GM12801 (cell line): Measurements from ENCODE around the gene GRID1.

ENCODE experiments used
- CTCF ChIP-seq: IDR thresholded peaks from one replicate; pipeline ENCODE4 v1.5.1; 2011; ENCODE audit warnings: control low read depth; ENCODE audit not compliant: insufficient read length; ENCODE audit errors: extremely low read depth

The GRID1 gene

GRCh38 chr10:86366902-86367151, 232 bp upstream of the GRID1 start:
- no peak for TF ChIP-seq CTCF

- TF ChIP-seq CTCF, result no peak
These were observed 1.1 kb downstream of the GRID1 start for GRCh38 chr10:86365346-86366032.

DNA sequence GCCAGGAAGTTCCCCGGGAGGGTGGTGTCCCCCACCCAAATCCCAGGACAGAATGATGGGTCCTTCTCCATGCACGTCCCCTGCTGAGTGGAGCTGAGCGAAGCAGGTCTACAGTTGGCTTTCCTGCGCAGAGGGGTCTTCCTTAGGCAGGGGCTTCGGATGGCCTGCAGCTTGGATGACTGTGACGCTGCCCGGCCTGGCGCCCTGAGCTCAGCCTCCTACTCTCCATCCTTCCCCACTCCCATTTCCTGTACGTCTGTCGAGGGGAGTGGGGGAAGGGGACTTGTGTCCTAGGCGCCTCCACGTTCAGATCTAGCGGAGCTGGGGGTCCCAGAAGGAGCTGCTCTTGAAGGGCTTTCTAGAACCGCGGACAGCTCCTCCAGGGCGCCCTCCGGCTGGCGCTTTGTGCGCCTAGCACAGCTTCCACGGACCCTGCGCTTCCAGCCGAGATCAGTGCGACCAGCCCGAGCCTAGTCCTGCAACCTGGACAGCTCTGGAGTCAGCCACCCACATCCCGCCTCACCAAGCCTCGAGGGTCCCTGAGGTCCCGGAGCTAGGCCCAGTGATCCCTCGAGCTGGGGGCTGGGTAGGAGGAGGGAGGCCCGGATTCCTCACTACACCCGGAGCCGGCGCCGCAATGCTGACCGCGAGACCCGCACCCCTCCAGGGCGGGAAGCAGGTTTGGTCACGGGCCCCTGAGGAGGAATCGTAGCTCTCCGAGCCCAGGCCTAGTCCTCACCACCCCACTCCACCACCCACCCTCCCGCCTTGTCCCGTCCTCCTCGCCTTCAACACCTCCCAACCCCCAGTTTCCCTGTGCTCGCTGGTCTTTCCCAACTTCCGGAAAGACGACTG, 1.9 kb downstream of the GRID1 start:
- no peak for TF ChIP-seq CTCF

- TF ChIP-seq CTCF, result no peak
These were observed 2.6 kb downstream of the GRID1 start for GRCh38 chr10:86363833-86364490.

GRCh38 chr10:86363184-86363832, 3.3 kb downstream of the GRID1 start:
- TF ChIP-seq CTCF, result no peak

DNA sequence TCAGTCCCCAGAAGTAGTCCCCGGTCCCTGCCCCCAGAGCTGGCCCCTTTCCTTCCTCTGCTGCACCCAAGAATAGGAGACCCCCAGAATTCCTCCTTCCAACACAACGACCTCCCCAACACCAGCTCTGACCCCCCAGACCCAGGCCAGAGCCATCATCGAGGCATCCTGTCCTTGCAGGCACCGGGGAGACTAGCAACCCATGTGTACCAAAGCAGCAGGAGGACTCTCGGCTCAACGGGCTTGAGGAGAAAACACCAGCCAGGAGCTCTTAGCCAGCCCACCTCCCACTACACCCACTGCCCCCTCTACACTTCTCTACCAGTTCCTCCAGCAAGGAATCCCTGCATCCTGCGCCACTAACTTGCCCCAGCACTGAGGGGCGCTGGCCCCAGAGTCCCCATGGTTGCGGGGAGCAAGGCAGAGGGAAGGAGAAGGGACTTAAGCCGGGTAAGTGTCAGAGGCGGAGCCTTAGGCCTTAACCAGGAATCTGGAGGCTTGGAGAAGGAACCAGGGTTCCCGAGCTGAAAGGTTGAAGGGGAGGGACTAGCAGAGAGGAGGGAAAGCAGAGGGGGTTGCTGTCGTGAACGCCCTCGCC, 3.9 kb downstream of the GRID1 start:
- no peak for TF ChIP-seq CTCF

DNA sequence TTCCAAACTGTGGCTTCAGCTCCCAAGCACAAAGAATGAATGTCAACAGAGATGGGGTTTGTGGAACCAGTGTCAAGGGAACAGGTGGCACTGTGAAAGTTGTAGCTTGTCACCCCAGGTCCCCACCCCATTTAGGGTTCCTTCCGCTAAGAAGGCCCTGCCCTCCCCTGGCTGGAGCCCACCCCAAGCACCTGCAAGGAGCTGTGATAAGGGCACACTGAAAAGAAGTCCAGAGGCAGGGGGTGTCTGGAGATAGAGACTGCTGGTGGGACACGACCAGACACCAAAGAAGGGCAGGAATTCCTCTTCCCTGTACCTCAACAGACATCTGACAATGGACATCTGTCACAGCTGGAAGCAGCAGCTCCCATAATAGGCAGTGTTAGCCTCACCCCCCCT, 4.5 kb downstream of the GRID1 start:
- no peak for TF ChIP-seq CTCF
